NB4 (cell line): Measurements from ENCODE around the gene GLT8D2.

ENCODE experiments used
- POLR2A ChIP-seq: IDR thresholded peaks from 2 replicates; pipeline ENCODE4 v1.6.1; 2011; ENCODE audit warnings: mild to moderate bottlenecking; ENCODE audit not compliant: insufficient read length; ENCODE audit errors: extremely low read depth
- TF ChIP-seq, protein P1 (sequence below): IDR thresholded peaks from one replicate; pipeline ENCODE4 v1.5.1; 2012; ENCODE audit warnings: low read depth, low read length

GRCh38 chr12:104083769-104084475 is 33.9 kb upstream of the GLT8D2 start:
- TF ChIP-seq, protein P1, sequence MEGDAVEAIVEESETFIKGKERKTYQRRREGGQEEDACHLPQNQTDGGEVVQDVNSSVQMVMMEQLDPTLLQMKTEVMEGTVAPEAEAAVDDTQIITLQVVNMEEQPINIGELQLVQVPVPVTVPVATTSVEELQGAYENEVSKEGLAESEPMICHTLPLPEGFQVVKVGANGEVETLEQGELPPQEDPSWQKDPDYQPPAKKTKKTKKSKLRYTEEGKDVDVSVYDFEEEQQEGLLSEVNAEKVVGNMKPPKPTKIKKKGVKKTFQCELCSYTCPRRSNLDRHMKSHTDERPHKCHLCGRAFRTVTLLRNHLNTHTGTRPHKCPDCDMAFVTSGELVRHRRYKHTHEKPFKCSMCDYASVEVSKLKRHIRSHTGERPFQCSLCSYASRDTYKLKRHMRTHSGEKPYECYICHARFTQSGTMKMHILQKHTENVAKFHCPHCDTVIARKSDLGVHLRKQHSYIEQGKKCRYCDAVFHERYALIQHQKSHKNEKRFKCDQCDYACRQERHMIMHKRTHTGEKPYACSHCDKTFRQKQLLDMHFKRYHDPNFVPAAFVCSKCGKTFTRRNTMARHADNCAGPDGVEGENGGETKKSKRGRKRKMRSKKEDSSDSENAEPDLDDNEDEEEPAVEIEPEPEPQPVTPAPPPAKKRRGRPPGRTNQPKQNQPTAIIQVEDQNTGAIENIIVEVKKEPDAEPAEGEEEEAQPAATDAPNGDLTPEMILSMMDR: no peak
- no peak for TF ChIP-seq POLR2A
